Mesothelial cell of epicardium (in vitro differentiated cells): ENCODE data around the gene EPS8. TPM values are rescaled to one million over a fixed set of nuclear protein-coding genes. Genes with fewer than 3 reads are reported as not detected.

Experiments used
- DNase-seq, 2 experiments: peaks; one replicate each; pipeline ENCODE4 v3.0.0; 2021; ENCODE audit warnings: low spot score in 2 of 2; ENCODE audit not compliant: unreplicated experiment in 2 of 2
- H3K27ac Mint-ChIP-seq: 2 replicates; pipeline ENCODE4 v1.8.0; 2021; ENCODE audit warnings: mixed read lengths
- H3K27me3 Mint-ChIP-seq: 2 replicates; pipeline ENCODE4 v1.8.0; 2021; ENCODE audit warnings: low read depth, mixed read lengths
- H3K36me3 Mint-ChIP-seq: 2 replicates; pipeline ENCODE4 v1.8.0; 2021; ENCODE audit warnings: mixed read lengths
- H3K4me1 Mint-ChIP-seq: 2 replicates; pipeline ENCODE4 v1.8.0; 2021; ENCODE audit warnings: mixed read lengths
- H3K4me3 Mint-ChIP-seq: 2 replicates; pipeline ENCODE4 v1.8.0; 2021; ENCODE audit warnings: mild to moderate bottlenecking, moderate library complexity, mixed read lengths
- H3K9me3 Mint-ChIP-seq: 2 replicates; pipeline ENCODE4 v1.8.0; 2021; ENCODE audit warnings: mixed read lengths
- CTCF ChIP-seq: fragments of 200-600 bp; sonication (generic); IDR thresholded peaks from one replicate; pipeline ENCODE4 v1.5.0; 2021; ENCODE audit warnings: antibody characterized with exemption; ENCODE audit not compliant: unreplicated experiment
- total RNA-seq: library from RNA; stranded (reverse); gene quantifications from 3 replicates; pipeline ENCODE4 v1.2.1, GENCODE V29; 2021

EPS8 gene
- total RNA-seq, 1 donor from 2014 or later = 24.8 TPM

- H3K9me3 Mint-ChIP-seq = peaks cover 5% of the 10 kb centered on the region
- TF ChIP-seq CTCF = no peak
- H3K27me3 Mint-ChIP-seq = no peaks in the 10 kb centered on the region
- H3K4me1 Mint-ChIP-seq = peaks cover 12% of the 10 kb centered on the region
- H3K4me3 Mint-ChIP-seq = no peak overlapping the region
- DNase-seq = no peak
- no peaks in the 10 kb centered on the region for H3K36me3 Mint-ChIP-seq
- H3K27ac Mint-ChIP-seq = no peak overlapping the region
These were observed 7.4 kb upstream of the EPS8 start for GRCh38 chr12:15796493-15797141.

GRCh38 chr12:15794836-15795235 is 5.6 kb upstream of the EPS8 start:
- no peaks in the 10 kb centered on the region for H3K27me3 Mint-ChIP-seq
- H3K36me3 Mint-ChIP-seq = no peaks in the 10 kb centered on the region
- peaks cover 16% of the 10 kb centered on the region for H3K4me1 Mint-ChIP-seq
- no peak for TF ChIP-seq CTCF
- DNase-seq = no peak
- H3K4me3 Mint-ChIP-seq = no peak overlapping the region
- no peak overlapping the region for H3K27ac Mint-ChIP-seq
- H3K9me3 Mint-ChIP-seq = peaks cover 5% of the 10 kb centered on the region

GRCh38 chr12:15794196-15794595 is 5.0 kb upstream of the EPS8 start:
- H3K27ac Mint-ChIP-seq = no peak overlapping the region
- no peak overlapping the region for H3K4me3 Mint-ChIP-seq
- H3K4me1 Mint-ChIP-seq = peaks cover 18% of the 10 kb centered on the region
- TF ChIP-seq CTCF = no peak
- DNase-seq = no peak
- H3K36me3 Mint-ChIP-seq = no peaks in the 10 kb centered on the region
- peaks cover 5% of the 10 kb centered on the region for H3K9me3 Mint-ChIP-seq
- H3K27me3 Mint-ChIP-seq = no peaks in the 10 kb centered on the region

GRCh38 chr12:15788233-15789219 is 662 bp downstream of the EPS8 start:
- Mint-ChIP-seq H3K27me3 (peaks cover 8% of the 10 kb centered on the region), H3K4me3 (peak overlapping the region; percentile 84), H3K27ac (peak overlapping the region; percentile 77), H3K4me1 (peaks cover 21% of the 10 kb centered on the region), H3K9me3 (peaks cover 5% of the 10 kb centered on the region), H3K36me3 (peaks cover 4% of the 10 kb centered on the region)
- no peak for TF ChIP-seq CTCF
- peak; percentile 29 to 40 for DNase-seq

GRCh38 chr12:15787778-15788177 is 1.4 kb downstream of the EPS8 start:
- Mint-ChIP-seq H3K27ac (no peak overlapping the region), H3K9me3 (peaks cover 5% of the 10 kb centered on the region), H3K4me1 (peaks cover 26% of the 10 kb centered on the region), H3K4me3 (peak overlapping the region; percentile 84), H3K36me3 (peaks cover 4% of the 10 kb centered on the region), H3K27me3 (peaks cover 8% of the 10 kb centered on the region)
- no peak for DNase-seq
- no peak for TF ChIP-seq CTCF
